GM23248 (cell line): ENCODE data around the gene GULP1.
"Not testable (repeated sequence)": the region's sequence is repeated elsewhere in the genome, so short reads cannot be mapped to it uniquely, and the experiment has no call there.

Experiments used
- EZH2 ChIP-seq: fragments of 200-600 bp; sonication (generic); IDR thresholded peaks from 2 replicates; pipeline ENCODE4 v1.6.1; 2018; ENCODE audit warnings: antibody characterized with exemption, mild to moderate bottlenecking; ENCODE audit not compliant: insufficient read depth, poor library complexity, severe bottlenecking
- EZH2phosphoT487 ChIP-seq: fragments of 200-600 bp; sonication (generic); IDR thresholded peaks from 2 replicates; pipeline ENCODE4 v1.6.1; 2018; ENCODE audit warnings: antibody characterized with exemption, moderate library complexity, mild to moderate bottlenecking, low read depth; ENCODE audit not compliant: insufficient read depth

DNA sequence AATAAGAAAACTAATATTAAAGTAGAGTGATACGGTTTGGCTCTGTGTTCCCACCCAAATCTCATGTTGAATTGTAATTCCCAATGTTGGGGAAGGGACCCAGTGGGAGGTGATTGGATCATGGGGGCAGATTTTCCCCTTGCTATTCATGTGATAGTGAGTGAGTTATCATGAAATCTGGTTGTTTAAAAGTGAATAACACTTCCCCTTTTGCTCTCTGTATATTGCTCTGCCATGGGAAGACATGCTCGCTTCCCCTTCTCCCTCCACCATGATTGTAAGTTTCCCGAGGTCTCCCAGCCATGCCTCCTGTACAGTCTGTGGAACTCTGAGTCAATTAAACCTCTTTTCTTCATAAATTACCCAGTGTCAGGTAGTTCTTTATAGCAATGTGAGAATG, 7.4 kb upstream of the GULP1 start:
- not testable (repeated sequence) for TF ChIP-seq EZH2, EZH2phosphoT487
